Rectal smooth muscle tissue (tissue), 1 donor: ENCODE measurements around the gene CERS3.

ENCODE experiments used
- H3K27ac ChIP-seq: one replicate; pipeline ENCODE4 v1.7.0; 2013; ENCODE audit warnings: low read depth, low read length, inconsistent platforms
- H3K27me3 ChIP-seq: one replicate; pipeline ENCODE4 v1.7.0; 2013; ENCODE audit warnings: low read length; ENCODE audit not compliant: control insufficient read depth, insufficient read depth
- H3K36me3 ChIP-seq: one replicate; pipeline ENCODE4 v1.7.0; 2013; ENCODE audit warnings: low read length; ENCODE audit not compliant: control insufficient read depth, insufficient read depth
- H3K4me1 ChIP-seq: one replicate; pipeline ENCODE4 v1.7.0; 2013; ENCODE audit warnings: low read length; ENCODE audit not compliant: control insufficient read depth, insufficient read depth
- H3K4me3 ChIP-seq: one replicate; pipeline ENCODE4 v1.7.0; 2013; ENCODE audit warnings: low read length
- H3K9ac ChIP-seq: one replicate; pipeline ENCODE4 v1.7.0; 2013; ENCODE audit warnings: low read length

Gene CERS3

GRCh38 chr15:100528833-100529428 lies at the start of gene CERS3:
Gene CERS3, minus strand, starts transcription at chr15:100528950. Its CDS starts 27,101 bp downstream, at chr15:100501849.
- no peak within 1 kb of the TSS for H3K27ac ChIP-seq
- H3K27me3 ChIP-seq: no peaks in the 10 kb centered on the region
- H3K36me3 ChIP-seq: no peaks in the 10 kb centered on the region
- no peak within 1 kb of the TSS for H3K9ac ChIP-seq
- peaks cover 9% of the 10 kb centered on the region for H3K4me1 ChIP-seq
- H3K4me3 ChIP-seq: no peak within 1 kb of the TSS

GRCh38 chr15:100573526-100573925 lies 44.8 kb upstream of the CERS3 start:
- Histone ChIP-seq H3K27me3 (no peaks in the 10 kb centered on the region), H3K4me1 (no peaks in the 10 kb centered on the region), H3K4me3 (no peak overlapping the region), H3K9ac (no peak overlapping the region), H3K36me3 (peaks cover 3% of the 10 kb centered on the region), H3K27ac (no peak overlapping the region)

- H3K27me3 ChIP-seq: no peaks in the 10 kb centered on the region
- no peak overlapping the region for H3K27ac ChIP-seq
- H3K4me1 ChIP-seq: no peaks in the 10 kb centered on the region
- peaks cover 3% of the 10 kb centered on the region for H3K36me3 ChIP-seq
- H3K9ac ChIP-seq: no peak overlapping the region
- no peak overlapping the region for H3K4me3 ChIP-seq
These were observed 43.7 kb upstream of the CERS3 start for GRCh38 chr15:100572362-100572983.

- Histone ChIP-seq H3K36me3 (peaks cover 3% of the 10 kb centered on the region), H3K27me3 (no peaks in the 10 kb centered on the region), H3K27ac (no peak overlapping the region), H3K4me1 (no peaks in the 10 kb centered on the region), H3K4me3 (no peak overlapping the region), H3K9ac (no peak overlapping the region)
These were observed 42.9 kb upstream of the CERS3 start for GRCh38 chr15:100571592-100572167.

GRCh38 chr15:100570735-100571313 lies 42.1 kb upstream of the CERS3 start:
- no peaks in the 10 kb centered on the region for H3K27me3 ChIP-seq
- no peak overlapping the region for H3K27ac ChIP-seq
- H3K36me3 ChIP-seq: peaks cover 3% of the 10 kb centered on the region
- H3K4me1 ChIP-seq: no peaks in the 10 kb centered on the region
- no peak overlapping the region for H3K4me3 ChIP-seq
- H3K9ac ChIP-seq: no peak overlapping the region

GRCh38 chr15:100570275-100570674 lies 41.5 kb upstream of the CERS3 start:
- H3K27ac ChIP-seq: no peak overlapping the region
- H3K9ac ChIP-seq: no peak overlapping the region
- peaks cover 3% of the 10 kb centered on the region for H3K36me3 ChIP-seq
- H3K4me3 ChIP-seq: no peak overlapping the region
- H3K27me3 ChIP-seq: no peaks in the 10 kb centered on the region
- H3K4me1 ChIP-seq: no peaks in the 10 kb centered on the region

- Histone ChIP-seq H3K9ac (no peak overlapping the region), H3K4me3 (no peak overlapping the region), H3K4me1 (no peaks in the 10 kb centered on the region), H3K27ac (no peak overlapping the region), H3K27me3 (no peaks in the 10 kb centered on the region), H3K36me3 (peaks cover 3% of the 10 kb centered on the region)
These were observed 40.6 kb upstream of the CERS3 start for GRCh38 chr15:100569391-100569790.

- Histone ChIP-seq H3K9ac (no peak overlapping the region), H3K4me3 (no peak overlapping the region), H3K4me1 (no peaks in the 10 kb centered on the region), H3K36me3 (peaks cover 3% of the 10 kb centered on the region), H3K27ac (no peak overlapping the region), H3K27me3 (no peaks in the 10 kb centered on the region)
These were observed 38.3 kb upstream of the CERS3 start for GRCh38 chr15:100566850-100567628.

GRCh38 chr15:100565591-100565990 lies 36.8 kb upstream of the CERS3 start:
- Histone ChIP-seq H3K4me3 (no peak overlapping the region), H3K27me3 (no peaks in the 10 kb centered on the region), H3K4me1 (no peaks in the 10 kb centered on the region), H3K36me3 (peaks cover 3% of the 10 kb centered on the region), H3K9ac (no peak overlapping the region), H3K27ac (no peak overlapping the region)

GRCh38 chr15:100560323-100560722 lies 31.6 kb upstream of the CERS3 start:
- Histone ChIP-seq H3K9ac (no peak overlapping the region), H3K27ac (no peak overlapping the region), H3K4me1 (no peaks in the 10 kb centered on the region), H3K36me3 (no peaks in the 10 kb centered on the region), H3K4me3 (no peak overlapping the region), H3K27me3 (no peaks in the 10 kb centered on the region)

- no peak overlapping the region for H3K27ac ChIP-seq
- H3K4me1 ChIP-seq: no peaks in the 10 kb centered on the region
- no peak overlapping the region for H3K9ac ChIP-seq
- H3K27me3 ChIP-seq: no peaks in the 10 kb centered on the region
- no peak overlapping the region for H3K4me3 ChIP-seq
- no peaks in the 10 kb centered on the region for H3K36me3 ChIP-seq
These were observed 30.6 kb upstream of the CERS3 start for GRCh38 chr15:100559330-100559729.

GRCh38 chr15:100558771-100559254 lies 30.1 kb upstream of the CERS3 start:
- Histone ChIP-seq H3K27me3 (no peaks in the 10 kb centered on the region), H3K36me3 (no peaks in the 10 kb centered on the region), H3K4me1 (no peaks in the 10 kb centered on the region), H3K4me3 (no peak overlapping the region), H3K9ac (no peak overlapping the region), H3K27ac (no peak overlapping the region)
